DND-41 (cell line): Measurements from ENCODE around the gene MRPS35.

Experiments
- ATAC-seq: fragments of 200-7000 bp; cut with Tn5 transposase; 3 replicates; pipeline ENCODE4 v1.9.1; 2021; ENCODE audit warnings: low read depth; ENCODE audit not compliant: insufficient read depth
- DNase-seq: peaks from one replicate; pipeline ENCODE4 v3.0.0-alpha.2; 2020
- H2AFZ ChIP-seq: 2 replicates; pipeline ENCODE4 v1.6.0; 2012; ENCODE audit warnings: low read depth, low read length
- H3K27ac ChIP-seq: 2 replicates; pipeline ENCODE4 v1.5.1; 2012; ENCODE audit warnings: low read length, inconsistent platforms
- H3K27me3 ChIP-seq: fragments of 200-600 bp; sonication (generic); 2 replicates; pipeline ENCODE4 v1.6.0; 2012; ENCODE audit warnings: low read length, mild to moderate bottlenecking, inconsistent platforms; ENCODE audit not compliant: insufficient read depth, poor library complexity
- H3K36me3 ChIP-seq: 2 replicates; pipeline ENCODE4 v1.5.1; 2012; ENCODE audit warnings: low read length, inconsistent platforms; ENCODE audit not compliant: insufficient read depth
- H3K4me1 ChIP-seq: 2 replicates; pipeline ENCODE4 v1.5.1; 2012; ENCODE audit warnings: mild to moderate bottlenecking, low read length; ENCODE audit not compliant: insufficient read depth
- H3K4me2 ChIP-seq: 2 replicates; pipeline ENCODE4 v1.6.0; 2012; ENCODE audit warnings: mild to moderate bottlenecking, moderate library complexity, low read length, inconsistent platforms; ENCODE audit not compliant: insufficient read depth
- H3K4me3 ChIP-seq, 2 experiments: fragments of 200-600 bp in 1 of 2; shearing (Covaris generic) in 1 of 2; 2 replicates each; pipeline ENCODE4 v1.5.1; 2012 to 2016; ENCODE audit warnings: inconsistent platforms in 2 of 2, low read length in 2 of 2, mild to moderate bottlenecking in 2 of 2, low read depth in 1 of 2, moderate library complexity in 1 of 2
- H3K79me2 ChIP-seq: 2 replicates; pipeline ENCODE4 v1.6.0; 2012; ENCODE audit warnings: low read length, inconsistent platforms; ENCODE audit not compliant: insufficient read depth
- H3K9ac ChIP-seq: 2 replicates; pipeline ENCODE4 v1.6.0; 2012; ENCODE audit warnings: low read depth, mild to moderate bottlenecking, inconsistent platforms, low read length, moderate library complexity
- H3K9me3 ChIP-seq: 2 replicates; pipeline ENCODE4 v1.5.1; 2012; ENCODE audit warnings: low read length, moderate library complexity, mild to moderate bottlenecking, inconsistent platforms; ENCODE audit not compliant: insufficient read depth, severe bottlenecking
- H4K20me1 ChIP-seq: 2 replicates; pipeline ENCODE4 v1.6.0; 2012; ENCODE audit warnings: low read length; ENCODE audit not compliant: insufficient read depth
- EZH2 ChIP-seq: IDR thresholded peaks from 3 replicates; pipeline ENCODE4 v1.6.1; 2012; ENCODE audit warnings: borderline replicate concordance, low read depth, mild to moderate bottlenecking, moderate library complexity, low read length, inconsistent platforms; ENCODE audit not compliant: severe bottlenecking
- TF ChIP-seq, protein P1 (sequence below): IDR thresholded peaks from 2 replicates; pipeline ENCODE4 v1.5.1; 2012; ENCODE audit warnings: borderline replicate concordance, low read length, moderate library complexity, mild to moderate bottlenecking; ENCODE audit not compliant: poor library complexity, severe bottlenecking; ENCODE audit errors: extremely low read depth

MRPS35 gene

DNA sequence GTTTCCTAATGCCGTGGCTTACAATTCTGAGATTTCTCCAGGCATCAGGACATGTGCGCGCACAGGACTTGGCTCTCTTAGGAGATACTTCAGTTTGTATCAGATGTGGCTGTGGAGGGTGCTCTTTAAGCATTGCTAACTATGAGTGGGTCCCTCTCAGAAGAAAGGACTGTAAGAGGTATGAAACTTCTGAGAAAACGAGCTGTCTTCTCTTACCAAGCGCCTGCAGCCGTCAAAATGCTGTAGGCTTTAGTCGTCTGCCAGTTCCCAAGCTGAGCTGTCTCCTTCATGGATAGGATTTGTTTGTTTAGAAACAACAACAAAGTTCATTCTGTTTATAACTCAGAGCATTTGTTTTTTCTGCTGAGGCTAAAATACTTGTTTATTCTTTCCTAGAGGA, 85.5 kb downstream of the MRPS35 start:
- TF ChIP-seq, protein P1, sequence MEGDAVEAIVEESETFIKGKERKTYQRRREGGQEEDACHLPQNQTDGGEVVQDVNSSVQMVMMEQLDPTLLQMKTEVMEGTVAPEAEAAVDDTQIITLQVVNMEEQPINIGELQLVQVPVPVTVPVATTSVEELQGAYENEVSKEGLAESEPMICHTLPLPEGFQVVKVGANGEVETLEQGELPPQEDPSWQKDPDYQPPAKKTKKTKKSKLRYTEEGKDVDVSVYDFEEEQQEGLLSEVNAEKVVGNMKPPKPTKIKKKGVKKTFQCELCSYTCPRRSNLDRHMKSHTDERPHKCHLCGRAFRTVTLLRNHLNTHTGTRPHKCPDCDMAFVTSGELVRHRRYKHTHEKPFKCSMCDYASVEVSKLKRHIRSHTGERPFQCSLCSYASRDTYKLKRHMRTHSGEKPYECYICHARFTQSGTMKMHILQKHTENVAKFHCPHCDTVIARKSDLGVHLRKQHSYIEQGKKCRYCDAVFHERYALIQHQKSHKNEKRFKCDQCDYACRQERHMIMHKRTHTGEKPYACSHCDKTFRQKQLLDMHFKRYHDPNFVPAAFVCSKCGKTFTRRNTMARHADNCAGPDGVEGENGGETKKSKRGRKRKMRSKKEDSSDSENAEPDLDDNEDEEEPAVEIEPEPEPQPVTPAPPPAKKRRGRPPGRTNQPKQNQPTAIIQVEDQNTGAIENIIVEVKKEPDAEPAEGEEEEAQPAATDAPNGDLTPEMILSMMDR: no peak
- no peak for TF ChIP-seq EZH2
- no peak overlapping the region for H3K27ac ChIP-seq
- H3K36me3 ChIP-seq: peaks cover 80% of the 10 kb centered on the region
- peaks cover 9% of the 10 kb centered on the region; the same call in 1 of the 2 replicates for H4K20me1 ChIP-seq
- no peaks in the 10 kb centered on the region for H3K4me1 ChIP-seq
- ATAC-seq (no peak), DNase-seq (no peak)
- H3K9me3 ChIP-seq: no peaks in the 10 kb centered on the region
- H3K27me3 ChIP-seq: no peaks in the 10 kb centered on the region
- H2AFZ ChIP-seq: no peak overlapping the region
- H3K4me2 ChIP-seq: no peak overlapping the region
- peaks cover under 1% of the 10 kb centered on the region; the same call in 1 of the 2 replicates for H3K79me2 ChIP-seq
- no peak overlapping the region for H3K9ac ChIP-seq
- H3K4me3 ChIP-seq: no peak overlapping the region

DNA sequence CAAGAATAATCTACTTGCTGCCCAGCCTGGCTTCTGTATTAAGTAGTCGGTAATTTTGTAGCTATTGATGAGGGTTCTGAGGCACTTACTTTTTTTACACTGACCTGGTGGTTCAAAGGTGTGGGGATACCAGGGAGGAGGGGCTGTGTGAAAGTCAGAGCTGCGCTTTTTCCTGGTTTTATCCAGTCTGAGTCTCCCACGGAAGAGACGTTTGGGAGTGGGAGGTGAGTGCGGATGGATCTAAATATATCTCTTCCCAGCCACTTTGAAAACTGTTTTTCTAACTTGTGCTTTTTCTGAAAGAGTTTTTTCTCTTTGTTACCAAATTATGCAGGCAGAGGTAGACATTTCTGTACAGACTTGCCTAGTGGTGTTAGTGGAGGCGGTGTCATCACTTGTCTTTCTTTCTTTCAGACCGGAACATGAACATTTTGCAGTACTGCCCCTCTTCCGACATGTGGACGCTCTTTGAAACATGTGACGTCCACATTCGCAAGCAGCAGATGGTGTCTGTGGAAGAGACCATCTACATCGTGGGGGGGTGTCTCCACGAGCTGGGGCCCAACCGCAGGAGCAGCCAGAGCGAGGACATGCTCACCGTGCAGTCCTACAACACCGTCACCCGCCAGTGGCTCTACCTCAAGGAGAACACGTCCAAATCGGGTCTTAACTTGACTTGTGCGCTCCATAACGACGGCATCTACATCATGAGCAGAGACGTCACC, 86.8 kb downstream of the MRPS35 start:
- Histone ChIP-seq H3K4me1 (no peaks in the 10 kb centered on the region), H3K27me3 (no peaks in the 10 kb centered on the region), H3K36me3 (peaks cover 67% of the 10 kb centered on the region), H3K9ac (no peak overlapping the region), H3K79me2 (no peaks in the 10 kb centered on the region), H4K20me1 (peaks cover 6% of the 10 kb centered on the region; the same call in 1 of the 2 replicates), H3K9me3 (no peaks in the 10 kb centered on the region), H3K27ac (no peak overlapping the region), H2AFZ (no peak overlapping the region), H3K4me2 (no peak overlapping the region), H3K4me3 (no peak overlapping the region)
- no peak for ATAC-seq
- DNase-seq: no peak
- TF ChIP-seq, protein P1: no peak
- no peak for TF ChIP-seq EZH2

DNA sequence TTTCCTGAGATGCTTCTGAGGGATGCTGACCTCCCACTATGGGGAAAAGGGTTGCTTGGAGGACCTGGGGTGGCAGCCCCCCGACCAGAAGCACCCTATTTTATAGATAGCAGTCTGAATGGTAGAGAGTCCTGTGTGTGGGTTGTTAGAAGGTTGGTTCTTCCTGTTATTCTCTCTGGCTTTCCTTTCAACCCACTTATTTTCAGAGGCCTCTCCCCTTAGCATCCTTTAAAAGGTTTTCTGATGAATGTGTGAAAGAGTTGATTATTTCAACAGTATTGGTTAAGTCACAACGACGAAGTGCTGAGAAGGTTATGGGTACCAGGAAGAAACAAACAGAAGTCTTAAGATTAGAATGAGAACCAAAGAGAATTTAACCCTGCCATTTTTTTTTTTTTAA, 90.2 kb downstream of the MRPS35 start:
- DNase-seq: no peak
- no peak overlapping the region for H3K4me3 ChIP-seq
- H3K4me2 ChIP-seq: no peak overlapping the region
- no peaks in the 10 kb centered on the region for H3K4me1 ChIP-seq
- H3K79me2 ChIP-seq: no peaks in the 10 kb centered on the region
- no peak for ATAC-seq
- H3K9me3 ChIP-seq: no peaks in the 10 kb centered on the region
- no peaks in the 10 kb centered on the region for H3K27me3 ChIP-seq
- no peak for TF ChIP-seq EZH2
- TF ChIP-seq, protein P1: no peak
- H4K20me1 ChIP-seq: no peaks in the 10 kb centered on the region
- H2AFZ ChIP-seq: no peak overlapping the region
- peaks cover 38% of the 10 kb centered on the region for H3K36me3 ChIP-seq
- no peak overlapping the region for H3K27ac ChIP-seq
- H3K9ac ChIP-seq: no peak overlapping the region
